ENCODE measurements around the gene TMEM150B. TPM values are rescaled to one million over a fixed set of nuclear protein-coding genes. Genes with fewer than 3 reads are reported as not detected.

Gene TMEM150B
- total and polyA plus RNA-seq, 8 donors: 0.18 to 15.8 (median 1.1) TPM; not detected in 2

DNA sequence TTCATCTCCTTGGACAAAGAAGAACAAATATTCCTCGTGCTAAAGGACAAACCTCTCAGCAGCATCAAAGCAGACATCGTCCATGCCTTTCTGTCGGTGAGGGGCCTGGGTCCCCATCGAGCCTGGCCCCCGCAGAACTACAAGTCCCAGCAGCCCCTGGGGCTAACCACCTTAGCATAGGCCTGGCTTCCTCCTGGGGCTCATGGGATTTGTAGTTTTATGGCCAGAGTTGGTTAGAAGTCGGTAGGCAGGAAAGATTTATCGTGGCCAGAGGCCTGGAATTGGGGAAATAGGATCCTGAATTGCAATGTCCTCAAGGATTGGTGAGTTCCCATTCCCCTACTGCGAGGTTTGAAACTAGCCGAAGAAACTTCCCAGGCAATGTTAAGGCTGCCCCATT, 19.6 kb downstream of the TMEM150B start:
- peaks cover 0 to 5% (median 0%) of the 10 kb centered on the region in 3 donors for H3K27me3 ChIP-seq
- intact Hi-C loops (cut with DNase I; ENCODE audit: low total_unique reads): loop anchor here (10.0 kb wide), 1 partner anchor 109 kb away; no protein-coding TSS in a partner anchor
- TF ChIP-seq POLR2A (IDR thresholded peaks at IDR 0.05) (no peak), POLR2AphosphoS5 (IDR thresholded peaks at IDR 0.05) (no peak), EP300 (IDR thresholded peaks at IDR 0.05) (no peak)
- TF ChIP-seq, protein P1, sequence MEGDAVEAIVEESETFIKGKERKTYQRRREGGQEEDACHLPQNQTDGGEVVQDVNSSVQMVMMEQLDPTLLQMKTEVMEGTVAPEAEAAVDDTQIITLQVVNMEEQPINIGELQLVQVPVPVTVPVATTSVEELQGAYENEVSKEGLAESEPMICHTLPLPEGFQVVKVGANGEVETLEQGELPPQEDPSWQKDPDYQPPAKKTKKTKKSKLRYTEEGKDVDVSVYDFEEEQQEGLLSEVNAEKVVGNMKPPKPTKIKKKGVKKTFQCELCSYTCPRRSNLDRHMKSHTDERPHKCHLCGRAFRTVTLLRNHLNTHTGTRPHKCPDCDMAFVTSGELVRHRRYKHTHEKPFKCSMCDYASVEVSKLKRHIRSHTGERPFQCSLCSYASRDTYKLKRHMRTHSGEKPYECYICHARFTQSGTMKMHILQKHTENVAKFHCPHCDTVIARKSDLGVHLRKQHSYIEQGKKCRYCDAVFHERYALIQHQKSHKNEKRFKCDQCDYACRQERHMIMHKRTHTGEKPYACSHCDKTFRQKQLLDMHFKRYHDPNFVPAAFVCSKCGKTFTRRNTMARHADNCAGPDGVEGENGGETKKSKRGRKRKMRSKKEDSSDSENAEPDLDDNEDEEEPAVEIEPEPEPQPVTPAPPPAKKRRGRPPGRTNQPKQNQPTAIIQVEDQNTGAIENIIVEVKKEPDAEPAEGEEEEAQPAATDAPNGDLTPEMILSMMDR (IDR thresholded peaks at IDR 0.05): no peak
- WGBS, 5 donors: 75 to 83% (median 78%) methylated on average over 9 of the region's 9 CpGs
- H3K9me3 ChIP-seq: no peaks in the 10 kb centered on the region
- DNase-seq: peak; percentile 39 to 65
- H3K4me1 ChIP-seq: peaks cover 7 to 12% (median 12%) of the 10 kb centered on the region in 4 donors
- no peak overlapping the region for H3K4me3 ChIP-seq
- no peak overlapping the region for H3K27ac ChIP-seq
- H3K36me3 ChIP-seq: peaks cover 0 to 61% (median 27%) of the 10 kb centered on the region in 4 donors

DNA sequence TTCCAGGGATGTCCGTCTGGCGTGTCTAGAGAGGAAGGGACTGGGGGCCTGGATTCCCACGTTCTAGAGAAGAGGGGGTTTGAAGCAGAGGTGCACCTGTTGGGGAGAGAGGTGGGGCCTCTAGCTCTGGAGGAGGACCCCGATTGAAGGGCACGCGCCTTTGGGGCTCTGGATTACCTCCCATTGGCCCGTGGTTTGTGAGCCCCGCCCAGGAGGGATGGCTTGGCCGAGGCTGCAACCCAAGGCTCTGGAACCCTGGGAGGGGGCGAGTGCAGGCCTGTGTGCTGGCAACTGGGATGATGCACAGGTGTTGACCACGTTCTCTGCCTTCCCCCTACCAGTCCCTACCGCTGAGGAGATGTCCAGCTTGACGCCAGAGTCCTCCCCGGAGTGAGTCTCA, 20.2 kb downstream of the TMEM150B start:
- DNase-seq: no peak
- H3K36me3 ChIP-seq: peaks cover 0 to 55% (median 27%) of the 10 kb centered on the region in 4 donors
- H3K4me3 ChIP-seq: no peak overlapping the region
- peaks cover 7 to 12% (median 12%) of the 10 kb centered on the region in 4 donors for H3K4me1 ChIP-seq
- TF ChIP-seq, protein P1 (IDR thresholded peaks at IDR 0.05): no peak
- TF ChIP-seq POLR2AphosphoS5 (IDR thresholded peaks at IDR 0.05): no peak
- TF ChIP-seq EP300 (IDR thresholded peaks at IDR 0.05): no peak
- no peak for TF ChIP-seq POLR2A (IDR thresholded peaks at IDR 0.05)
- H3K27ac ChIP-seq: no peak overlapping the region
- intact Hi-C loops (cut with DNase I; ENCODE audit: low total_unique reads): loop anchor here (10.0 kb wide), 1 partner anchor 110 kb away; no protein-coding TSS in a partner anchor
- H3K27me3 ChIP-seq: peaks cover 0 to 7% (median 0%) of the 10 kb centered on the region in 3 donors
- WGBS, 5 donors: 66 to 82% (median 76%) methylated on average over 12 to 14 of the region's 14 CpGs
- no peaks in the 10 kb centered on the region for H3K9me3 ChIP-seq

DNA sequence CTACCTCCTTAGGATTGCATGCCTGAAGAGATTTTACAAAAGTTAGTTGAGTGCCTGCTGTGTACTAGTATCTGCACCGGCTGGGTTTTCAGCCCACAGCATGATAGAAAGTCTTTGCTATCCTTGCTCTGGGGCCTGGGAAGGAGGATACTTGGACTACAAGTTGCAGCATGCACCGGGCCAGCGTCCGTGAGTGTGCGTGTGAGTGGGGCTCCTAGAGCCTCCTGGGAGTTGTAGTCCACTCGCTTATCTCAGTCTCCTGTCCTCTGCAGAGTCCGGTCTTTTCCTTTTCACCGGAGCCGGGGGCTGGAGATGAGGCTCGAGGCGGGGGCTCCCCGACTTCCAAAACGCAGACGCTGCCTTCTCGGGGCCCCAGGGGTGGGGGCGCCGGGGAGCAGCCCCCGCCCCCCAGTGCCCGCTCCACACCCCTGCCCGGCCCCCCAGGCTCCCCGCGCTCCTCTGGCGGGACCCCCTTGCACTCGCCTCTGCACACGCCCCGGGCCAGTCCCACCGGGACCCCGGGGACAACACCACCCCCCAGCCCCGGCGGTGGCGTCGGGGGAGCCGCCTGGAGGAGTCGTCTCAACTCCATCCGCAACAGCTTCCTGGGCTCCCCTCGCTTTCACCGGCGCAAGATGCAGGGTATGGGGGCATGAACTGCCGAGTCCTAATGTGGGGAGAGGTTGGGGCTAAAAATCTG, 20.7 kb downstream of the TMEM150B start:
- intact Hi-C loops (cut with DNase I; ENCODE audit: low total_unique reads): loop anchor here (10.0 kb wide), 1 partner anchor 110 kb away; no protein-coding TSS in a partner anchor
- peaks cover 0 to 50% (median 25%) of the 10 kb centered on the region in 4 donors for H3K36me3 ChIP-seq

DNA sequence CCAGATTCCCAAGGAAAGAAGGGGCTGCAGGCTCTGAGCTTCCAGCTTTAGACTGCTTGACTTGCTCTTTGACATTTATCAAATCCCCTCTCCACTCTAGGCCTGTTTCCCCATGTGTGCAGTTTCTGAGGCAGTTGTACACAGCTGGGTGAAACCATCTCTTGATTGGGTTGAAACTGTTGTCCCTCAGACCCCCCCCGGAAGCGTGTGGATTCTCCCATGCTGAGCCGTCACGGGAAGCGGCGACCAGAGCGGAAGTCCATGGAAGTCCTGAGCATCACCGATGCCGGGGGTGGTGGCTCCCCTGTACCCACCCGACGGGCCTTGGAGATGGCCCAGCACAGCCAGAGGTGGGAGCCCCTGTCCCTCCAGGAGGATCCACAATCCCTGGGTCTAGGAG, 21.7 kb downstream of the TMEM150B start:
- no peak overlapping the region for H3K27ac ChIP-seq
- no peaks in the 10 kb centered on the region for H3K9me3 ChIP-seq
- peaks cover 7 to 12% (median 12%) of the 10 kb centered on the region in 4 donors for H3K4me1 ChIP-seq
- DNase-seq: no peak
- no peak for TF ChIP-seq EP300 (IDR thresholded peaks at IDR 0.05)
- TF ChIP-seq POLR2AphosphoS5 (IDR thresholded peaks at IDR 0.05): no peak
- TF ChIP-seq POLR2A (IDR thresholded peaks at IDR 0.05): no peak
- TF ChIP-seq, protein P1 (IDR thresholded peaks at IDR 0.05): no peak
- peaks cover 0 to 7% (median 0%) of the 10 kb centered on the region in 3 donors for H3K27me3 ChIP-seq
- 78 to 94% (median 92%) methylated on average over 6 to 11 of the region's 11 CpGs for WGBS, 5 donors
- no peak overlapping the region for H3K4me3 ChIP-seq
- intact Hi-C loops (cut with DNase I; ENCODE audit: low total_unique reads): loop anchor here (10.0 kb wide), 1 partner anchor 111 kb away; no protein-coding TSS in a partner anchor
- H3K36me3 ChIP-seq: peaks cover 0 to 42% (median 21%) of the 10 kb centered on the region in 4 donors

More for the DNA sequence above, 20.7 kb downstream of the TMEM150B start:
- Histone ChIP-seq H3K4me1 (peaks cover 7 to 12% (median 12%) of the 10 kb centered on the region in 4 donors), H3K27ac (no peak overlapping the region), H3K27me3 (peaks cover 0 to 7% (median 0%) of the 10 kb centered on the region in 3 donors), H3K9me3 (no peaks in the 10 kb centered on the region), H3K4me3 (no peak overlapping the region)
- peak; percentile 46 to 64 for DNase-seq
- 76 to 91% (median 90%) methylated on average over 15 to 39 of the region's 39 CpGs for WGBS, 5 donors
- TF ChIP-seq POLR2A (IDR thresholded peaks at IDR 0.05): no peak
- TF ChIP-seq EP300 (IDR thresholded peaks at IDR 0.05): no peak
- TF ChIP-seq, protein P1 (IDR thresholded peaks at IDR 0.05): no peak
- no peak for TF ChIP-seq POLR2AphosphoS5 (IDR thresholded peaks at IDR 0.05)
